Measurements from ENCODE around the gene PRUNE1. TPM values are rescaled to one million over a fixed set of nuclear protein-coding genes. Genes with fewer than 3 reads are reported as not detected.

Gene PRUNE1
- total and polyA plus RNA-seq, 2 donors, result 19.1 to 23.5 TPM

GRCh38 chr1:151005729-151006319 is 2.4 kb upstream of the PRUNE1 start:
- H3K27ac ChIP-seq (ENCODE audit: low read depth), result peak overlapping the region; percentile 88
- H3K36me3 ChIP-seq (ENCODE audit: insufficient read depth), result no peaks in the 10 kb centered on the region
- WGBS, result 8% methylated on average over 4 of the region's 4 CpGs
- H3K4me1 ChIP-seq (ENCODE audit: insufficient read depth), result peaks cover 1% of the 10 kb centered on the region
- peak overlapping the region; percentile 54 for H3K4me3 ChIP-seq (ENCODE audit: low read depth, low read length)
- DNase-seq (ENCODE audit: extremely low spot score), result no peak

DNA sequence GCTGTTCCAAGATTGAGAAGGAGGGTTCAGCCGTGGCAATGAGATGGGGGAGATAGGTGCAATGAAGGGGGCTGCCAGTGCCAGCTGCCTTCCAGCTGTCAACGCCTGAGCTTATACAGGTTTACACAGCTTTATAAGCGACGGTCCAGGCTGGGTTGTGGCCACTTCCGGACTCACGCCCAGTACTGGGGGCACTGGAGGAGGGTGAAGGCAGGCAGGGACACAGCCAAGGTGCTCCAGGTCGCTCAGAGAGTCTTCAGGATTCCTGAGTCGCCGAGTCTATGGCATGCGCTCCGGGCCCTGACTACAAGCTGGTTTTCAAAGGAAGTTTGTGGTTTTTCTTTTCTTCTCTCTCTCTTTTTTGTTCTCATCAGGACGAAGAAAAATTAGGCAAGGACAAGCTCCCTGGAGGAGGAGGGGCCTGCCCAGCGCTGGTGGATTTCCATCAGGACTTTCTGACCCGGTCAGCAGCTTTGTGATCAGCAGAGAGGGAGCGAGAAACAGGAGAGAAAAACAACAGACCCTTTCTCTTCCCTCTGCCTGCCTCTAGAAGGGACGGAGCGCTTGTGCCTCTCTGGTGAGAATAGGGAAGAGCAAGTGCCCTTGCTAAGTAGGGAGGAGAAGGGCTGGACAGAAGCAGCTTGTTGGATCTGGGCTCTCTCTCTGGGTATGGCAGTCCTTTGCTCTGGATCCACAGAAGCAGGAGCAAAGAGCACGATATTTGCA is 1.8 kb upstream of the PRUNE1 start, which contains the start of gene MINDY1:
Gene MINDY1 (minus strand): TSS at position 576 of the 726 bp plus-strand sequence. CDS start 4,285 bp downstream, outside the sequence.
- H3K27ac ChIP-seq (ENCODE audit: low read depth), result peak within 1 kb of the TSS; percentile 89
- no peaks in the 10 kb centered on the region for H3K36me3 ChIP-seq (ENCODE audit: insufficient read depth)
- peak within 1 kb of the TSS; percentile 54 for H3K4me3 ChIP-seq (ENCODE audit: low read depth, low read length)
- WGBS, result under 1% methylated on average over 18 of the region's 18 CpGs
- peaks cover 1% of the 10 kb centered on the region for H3K4me1 ChIP-seq (ENCODE audit: insufficient read depth)
- peak; percentile 83 for DNase-seq (ENCODE audit: extremely low spot score)

GRCh38 chr1:151007853-151008243 is 401 bp upstream of the PRUNE1 start:
- Histone ChIP-seq H3K4me1 (ENCODE audit: insufficient read depth) (peaks cover 1% of the 10 kb centered on the region), H3K27ac (ENCODE audit: low read depth) (peak overlapping the region; percentile 89), H3K4me3 (ENCODE audit: low read depth, low read length) (no peak overlapping the region), H3K36me3 (ENCODE audit: insufficient read depth) (no peaks in the 10 kb centered on the region)
- no peak for DNase-seq (ENCODE audit: extremely low spot score)
- WGBS, result 7% methylated on average over 4 of the region's 4 CpGs

DNA sequence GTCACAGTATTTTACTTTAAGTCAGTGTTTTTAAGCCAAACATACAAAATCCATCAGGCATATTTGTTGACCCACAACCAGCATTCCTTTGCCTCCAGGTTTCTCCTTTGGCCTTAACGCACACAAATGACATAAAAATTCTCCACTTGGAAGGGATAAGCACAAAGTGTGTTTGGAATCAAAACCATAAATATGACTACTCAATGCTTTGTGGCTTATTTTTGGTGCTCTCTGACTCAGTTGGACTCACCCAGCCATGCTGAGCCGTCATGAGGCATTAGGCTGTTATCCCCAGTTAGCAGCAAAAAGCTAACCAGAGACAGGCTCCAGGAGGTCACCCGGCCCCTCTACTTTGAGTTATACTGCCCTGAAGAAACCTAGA is 948 bp downstream of the PRUNE1 start:
- DNase-seq (ENCODE audit: extremely low spot score), result no peak
- peak overlapping the region; percentile 73 for H3K27ac ChIP-seq (ENCODE audit: low read depth)
- 32% methylated on average over 3 of the region's 3 CpGs for WGBS
- H3K36me3 ChIP-seq (ENCODE audit: insufficient read depth), result no peaks in the 10 kb centered on the region
- peak overlapping the region; percentile 66 for H3K4me3 ChIP-seq (ENCODE audit: low read depth, low read length)
- peaks cover 1% of the 10 kb centered on the region for H3K4me1 ChIP-seq (ENCODE audit: insufficient read depth)

- DNase-seq (ENCODE audit: extremely low spot score), result no peak
- peaks cover 1% of the 10 kb centered on the region for H3K4me1 ChIP-seq (ENCODE audit: insufficient read depth)
- 95% methylated on average over 8 of the region's 8 CpGs for WGBS
- no peak overlapping the region for H3K4me3 ChIP-seq (ENCODE audit: low read depth, low read length)
- H3K36me3 ChIP-seq (ENCODE audit: insufficient read depth), result no peaks in the 10 kb centered on the region
- no peak overlapping the region for H3K27ac ChIP-seq (ENCODE audit: low read depth)
Measured at GRCh38 chr1:151009674-151010345, 1.6 kb downstream of the PRUNE1 start.

GRCh38 chr1:151010346-151010726 is 2.1 kb downstream of the PRUNE1 start:
- H3K4me1 ChIP-seq (ENCODE audit: insufficient read depth), result peaks cover 1% of the 10 kb centered on the region
- no peaks in the 10 kb centered on the region for H3K36me3 ChIP-seq (ENCODE audit: insufficient read depth)
- WGBS, result 90% methylated on average over 3 of the region's 3 CpGs
- no peak overlapping the region for H3K27ac ChIP-seq (ENCODE audit: low read depth)
- no peak for DNase-seq (ENCODE audit: extremely low spot score)
- no peak overlapping the region for H3K4me3 ChIP-seq (ENCODE audit: low read depth, low read length)

- WGBS, result 69% methylated on average over 4 of the region's 4 CpGs
- Histone ChIP-seq H3K27ac (ENCODE audit: low read depth) (no peak overlapping the region), H3K4me1 (ENCODE audit: insufficient read depth) (peaks cover 1% of the 10 kb centered on the region), H3K4me3 (ENCODE audit: low read depth, low read length) (no peak overlapping the region), H3K36me3 (ENCODE audit: insufficient read depth) (no peaks in the 10 kb centered on the region)
- no peak for DNase-seq (ENCODE audit: extremely low spot score)
Measured at GRCh38 chr1:151011154-151011850, 3.1 kb downstream of the PRUNE1 start.

GRCh38 chr1:151012684-151013471 is 4.6 kb downstream of the PRUNE1 start:
- DNase-seq (ENCODE audit: extremely low spot score), result no peak
- H3K36me3 ChIP-seq (ENCODE audit: insufficient read depth), result no peaks in the 10 kb centered on the region
- H3K4me3 ChIP-seq (ENCODE audit: low read depth, low read length), result no peak overlapping the region
- peaks cover 1% of the 10 kb centered on the region for H3K4me1 ChIP-seq (ENCODE audit: insufficient read depth)
- no peak overlapping the region for H3K27ac ChIP-seq (ENCODE audit: low read depth)
- 84% methylated on average over 14 of the region's 14 CpGs for WGBS

DNA sequence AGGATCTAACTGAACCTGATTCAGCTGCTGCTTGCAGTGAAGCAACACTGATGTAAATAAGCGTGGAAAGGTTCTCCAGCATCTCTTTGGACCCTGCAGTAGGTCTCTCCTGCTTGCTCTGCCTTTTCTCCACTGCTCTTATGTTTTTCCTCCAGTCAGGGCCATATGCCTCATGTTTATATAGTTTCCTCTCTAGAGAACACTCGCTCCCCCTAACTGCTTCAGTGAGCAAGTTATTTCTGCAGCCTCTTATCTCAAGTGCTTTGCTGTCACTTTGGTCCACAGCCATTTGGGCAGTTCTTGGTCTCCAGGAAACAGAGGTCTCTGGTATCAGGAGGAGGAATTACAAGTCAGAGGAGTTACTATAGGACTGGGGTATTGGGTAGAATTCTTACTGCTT is 5.3 kb downstream of the PRUNE1 start:
- Histone ChIP-seq H3K4me3 (ENCODE audit: low read depth, low read length) (no peak overlapping the region), H3K4me1 (ENCODE audit: insufficient read depth) (peaks cover 1% of the 10 kb centered on the region), H3K27ac (ENCODE audit: low read depth) (no peak overlapping the region), H3K36me3 (ENCODE audit: insufficient read depth) (peaks cover 3% of the 10 kb centered on the region)
- WGBS, result 23% methylated on average over 2 of the region's 2 CpGs
- DNase-seq (ENCODE audit: extremely low spot score), result no peak

DNA sequence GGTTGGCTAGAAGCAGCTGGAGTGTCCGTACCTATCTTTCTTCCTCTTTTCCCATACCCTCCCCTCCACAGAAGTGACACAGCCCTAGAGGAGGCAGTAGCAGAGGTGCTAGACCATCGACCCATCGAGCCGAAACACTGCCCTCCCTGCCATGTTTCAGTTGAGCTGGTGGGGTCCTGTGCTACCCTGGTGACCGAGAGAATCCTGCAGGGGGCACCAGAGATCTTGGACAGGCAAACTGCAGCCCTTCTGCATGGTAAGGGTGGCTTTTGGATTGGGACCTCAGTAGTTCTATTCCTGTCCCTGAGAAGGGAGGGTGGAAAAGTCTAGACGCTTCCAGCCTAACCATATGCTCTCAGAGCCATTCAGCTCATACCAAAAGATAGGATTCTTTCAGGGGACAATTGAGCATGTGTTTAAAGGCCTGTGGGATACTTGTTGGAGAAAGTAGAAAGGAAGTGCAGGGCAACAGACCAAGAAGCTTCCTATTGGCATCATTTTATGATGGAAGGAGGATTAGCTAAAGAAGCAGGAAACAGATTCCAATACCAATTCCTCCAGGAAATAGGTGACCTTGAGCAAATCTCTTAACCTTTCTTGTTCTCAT is 16.4 kb downstream of the PRUNE1 start:
- no peaks in the 10 kb centered on the region for H3K4me1 ChIP-seq (ENCODE audit: insufficient read depth)
- peaks cover 2% of the 10 kb centered on the region for H3K36me3 ChIP-seq (ENCODE audit: insufficient read depth)
- no peak for DNase-seq (ENCODE audit: extremely low spot score)
- H3K4me3 ChIP-seq (ENCODE audit: low read depth, low read length), result no peak overlapping the region
- H3K27ac ChIP-seq (ENCODE audit: low read depth), result no peak overlapping the region
- 25% methylated on average over 6 of the region's 6 CpGs for WGBS

- no peaks in the 10 kb centered on the region for H3K4me1 ChIP-seq (ENCODE audit: insufficient read depth)
- no peak for DNase-seq (ENCODE audit: extremely low spot score)
- H3K4me3 ChIP-seq (ENCODE audit: low read depth, low read length), result no peak overlapping the region
- no peaks in the 10 kb centered on the region for H3K36me3 ChIP-seq (ENCODE audit: insufficient read depth)
- H3K27ac ChIP-seq (ENCODE audit: low read depth), result no peak overlapping the region
Measured at GRCh38 chr1:151026460-151026859, 18.2 kb downstream of the PRUNE1 start.

- H3K27ac ChIP-seq (ENCODE audit: low read depth), result no peak overlapping the region
- no peak for DNase-seq (ENCODE audit: extremely low spot score)
- H3K4me3 ChIP-seq (ENCODE audit: low read depth, low read length), result no peak overlapping the region
- peaks cover 4% of the 10 kb centered on the region for H3K36me3 ChIP-seq (ENCODE audit: insufficient read depth)
- WGBS, result 98% methylated on average over 8 of the region's 8 CpGs
- no peaks in the 10 kb centered on the region for H3K4me1 ChIP-seq (ENCODE audit: insufficient read depth)
Measured at GRCh38 chr1:151032164-151032563, 23.9 kb downstream of the PRUNE1 start.

DNA sequence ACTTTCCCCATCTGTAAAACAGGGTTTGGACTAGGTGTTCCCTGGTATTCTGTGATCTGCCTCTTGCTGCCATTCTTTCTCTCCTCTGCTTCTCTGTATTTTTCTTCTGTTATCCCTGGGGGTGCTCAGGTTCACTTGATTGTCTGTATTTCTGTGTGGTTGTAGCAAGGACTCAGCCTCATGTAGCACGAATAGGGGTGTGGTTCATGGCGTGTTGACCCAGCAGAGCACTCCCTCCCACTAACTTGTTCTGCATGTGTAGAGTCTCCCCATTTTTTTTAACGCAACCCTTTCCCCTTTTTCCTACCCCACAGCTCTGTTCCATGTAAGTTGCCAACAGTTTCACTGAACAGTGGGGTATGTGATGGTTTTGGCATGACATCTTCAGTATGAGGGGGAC is 26.9 kb downstream of the PRUNE1 start:
- H3K27ac ChIP-seq (ENCODE audit: low read depth), result no peak overlapping the region
- DNase-seq (ENCODE audit: extremely low spot score), result no peak
- WGBS, result 94% methylated on average over 3 of the region's 3 CpGs
- no peak overlapping the region for H3K4me3 ChIP-seq (ENCODE audit: low read depth, low read length)
- peaks cover 4% of the 10 kb centered on the region for H3K36me3 ChIP-seq (ENCODE audit: insufficient read depth)
- H3K4me1 ChIP-seq (ENCODE audit: insufficient read depth), result no peaks in the 10 kb centered on the region
